Measurements from ENCODE around the gene SLC12A7. TPM values are rescaled to one million over a fixed set of nuclear protein-coding genes. Genes with fewer than 3 reads are reported as not detected.

Gene SLC12A7
- total RNA-seq, 1 experiment from 2014 or later = 28.1 TPM

DNA sequence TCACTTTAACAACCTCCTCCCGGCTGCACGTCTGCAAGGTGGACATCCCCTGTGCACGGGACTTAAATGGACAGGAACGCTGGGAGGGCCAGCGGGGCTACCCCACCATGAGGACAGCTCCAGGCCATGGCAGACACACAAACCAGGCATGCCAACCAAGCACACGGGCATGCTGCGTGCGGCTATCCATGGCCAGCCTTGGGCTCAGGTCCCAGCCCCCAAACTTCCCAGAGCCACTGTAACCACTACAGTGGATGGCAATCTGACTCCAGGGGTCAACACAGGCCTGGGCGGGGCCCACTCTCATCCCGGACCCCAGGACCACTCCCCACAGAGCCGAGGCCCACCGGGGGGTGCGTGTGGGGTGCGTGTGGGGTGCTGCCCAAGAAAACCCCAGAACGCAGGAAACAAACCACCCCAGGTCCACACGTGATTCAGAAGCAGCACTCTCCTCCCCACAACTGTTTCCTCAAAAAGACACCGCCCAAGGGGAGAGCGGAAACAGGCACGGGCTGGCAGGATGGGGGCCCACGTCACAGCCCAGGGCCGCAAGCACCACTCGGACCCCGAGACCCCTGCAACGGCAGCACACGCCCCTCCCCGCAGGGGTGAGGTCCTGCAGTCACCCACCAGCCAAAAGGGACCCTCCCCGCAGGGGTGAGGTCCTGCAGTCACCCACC, 7.4 kb downstream of the SLC12A7 start:
- H3K4me1 Mint-ChIP-seq = peaks cover 67% of the 10 kb centered on the region
- ChIA-PET POLR2A (no interaction called here), CTCF (no interaction called here)
- ATAC-seq (no peak), DNase-seq (ENCODE audit: low spot score) (no peak)
- H3K27me3 Mint-ChIP-seq (ENCODE audit: low read depth) = no peaks in the 10 kb centered on the region
- no peaks in the 10 kb centered on the region for H3K36me3 Mint-ChIP-seq
- no peak overlapping the region; the same call in 1 of the 2 replicates for H3K27ac Mint-ChIP-seq
- TF ChIP-seq NR1H2 (CRISPR knock-in tag; IDR thresholded peaks at IDR 0.05) (no peak), NR2C2 (CRISPR knock-in tag; IDR thresholded peaks at IDR 0.05) (no peak), FOXK1 (CRISPR knock-in tag; IDR thresholded peaks at IDR 0.05) (no peak), NFYB (CRISPR knock-in tag; conservative IDR thresholded peaks at IDR 0.05; ENCODE audit: low read depth) (no peak)
- no peak overlapping the region for H3K4me3 Mint-ChIP-seq
- H3K9me3 Mint-ChIP-seq = no peaks in the 10 kb centered on the region

DNA sequence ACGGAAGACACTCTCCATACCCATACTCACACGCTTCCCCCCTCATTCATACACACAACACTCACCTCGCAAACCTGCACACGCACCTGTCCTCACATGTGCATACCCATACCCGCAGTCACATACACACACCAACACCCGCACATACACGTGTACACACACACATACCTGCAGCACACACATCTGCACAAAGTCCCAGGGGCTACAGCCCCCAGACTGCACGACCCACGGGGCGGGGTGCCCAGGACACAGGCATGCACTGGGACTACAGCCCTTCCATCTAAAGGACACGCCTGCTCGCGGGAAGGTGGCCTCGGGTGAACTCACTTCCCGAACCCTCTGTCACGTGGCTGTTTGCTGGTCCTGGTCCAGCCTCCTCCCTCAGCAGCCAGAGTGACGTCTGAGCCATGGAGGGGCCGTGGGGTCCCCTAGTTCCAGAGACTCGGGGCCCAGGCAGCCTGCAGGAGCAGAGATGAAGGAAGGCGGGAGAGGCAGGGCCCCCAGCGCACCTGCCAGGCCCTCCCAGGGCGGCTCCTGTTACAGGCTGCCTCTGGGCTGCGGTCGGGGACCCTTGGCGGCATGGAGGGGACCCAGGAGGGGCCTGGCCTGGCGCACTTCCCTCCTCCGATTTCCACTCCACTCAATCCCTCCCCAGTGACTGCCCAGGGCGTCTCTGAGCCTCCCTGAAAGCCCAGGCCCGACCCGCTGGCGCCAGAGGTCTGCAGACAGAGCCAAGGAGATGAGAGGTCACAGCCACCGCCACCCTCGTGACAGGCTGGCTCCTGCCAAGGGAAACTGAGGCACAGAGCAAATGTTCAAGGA, 8.1 kb downstream of the SLC12A7 start:
- ATAC-seq = no peak
- H3K9me3 Mint-ChIP-seq = no peaks in the 10 kb centered on the region
- no peak overlapping the region for H3K4me3 Mint-ChIP-seq
- POLR2A ChIA-PET = no interaction called here
- CTCF ChIA-PET = no interaction called here
- TF ChIP-seq, protein P1, sequence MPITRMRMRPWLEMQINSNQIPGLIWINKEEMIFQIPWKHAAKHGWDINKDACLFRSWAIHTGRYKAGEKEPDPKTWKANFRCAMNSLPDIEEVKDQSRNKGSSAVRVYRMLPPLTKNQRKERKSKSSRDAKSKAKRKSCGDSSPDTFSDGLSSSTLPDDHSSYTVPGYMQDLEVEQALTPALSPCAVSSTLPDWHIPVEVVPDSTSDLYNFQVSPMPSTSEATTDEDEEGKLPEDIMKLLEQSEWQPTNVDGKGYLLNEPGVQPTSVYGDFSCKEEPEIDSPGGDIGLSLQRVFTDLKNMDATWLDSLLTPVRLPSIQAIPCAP (CRISPR knock-in tag; IDR thresholded peaks at IDR 0.05) = no peak
- TF ChIP-seq, protein P2, sequence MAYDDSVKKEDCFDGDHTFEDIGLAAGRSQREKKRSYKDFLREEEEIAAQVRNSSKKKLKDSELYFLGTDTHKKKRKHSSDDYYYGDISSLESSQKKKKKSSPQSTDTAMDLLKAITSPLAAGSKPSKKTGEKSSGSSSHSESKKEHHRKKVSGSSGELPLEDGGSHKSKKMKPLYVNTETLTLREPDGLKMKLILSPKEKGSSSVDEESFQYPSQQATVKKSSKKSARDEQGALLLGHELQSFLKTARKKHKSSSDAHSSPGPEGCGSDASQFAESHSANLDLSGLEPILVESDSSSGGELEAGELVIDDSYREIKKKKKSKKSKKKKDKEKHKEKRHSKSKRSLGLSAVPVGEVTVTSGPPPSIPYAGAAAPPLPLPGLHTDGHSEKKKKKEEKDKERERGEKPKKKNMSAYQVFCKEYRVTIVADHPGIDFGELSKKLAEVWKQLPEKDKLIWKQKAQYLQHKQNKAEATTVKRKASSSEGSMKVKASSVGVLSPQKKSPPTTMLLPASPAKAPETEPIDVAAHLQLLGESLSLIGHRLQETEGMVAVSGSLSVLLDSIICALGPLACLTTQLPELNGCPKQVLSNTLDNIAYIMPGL (CRISPR knock-in tag; IDR thresholded peaks at IDR 0.05) = no peak
- no peak for TF ChIP-seq ZNF423 (CRISPR knock-in tag; IDR thresholded peaks at IDR 0.05)
- TF ChIP-seq NR1H2 (CRISPR knock-in tag; IDR thresholded peaks at IDR 0.05) = no peak
- no peak for TF ChIP-seq FOXJ3 (CRISPR knock-in tag; IDR thresholded peaks at IDR 0.05; ENCODE audit: borderline replicate concordance)
- no peak for TF ChIP-seq ZNF671 (CRISPR knock-in tag; IDR thresholded peaks at IDR 0.05)
- TF ChIP-seq, protein P3, sequence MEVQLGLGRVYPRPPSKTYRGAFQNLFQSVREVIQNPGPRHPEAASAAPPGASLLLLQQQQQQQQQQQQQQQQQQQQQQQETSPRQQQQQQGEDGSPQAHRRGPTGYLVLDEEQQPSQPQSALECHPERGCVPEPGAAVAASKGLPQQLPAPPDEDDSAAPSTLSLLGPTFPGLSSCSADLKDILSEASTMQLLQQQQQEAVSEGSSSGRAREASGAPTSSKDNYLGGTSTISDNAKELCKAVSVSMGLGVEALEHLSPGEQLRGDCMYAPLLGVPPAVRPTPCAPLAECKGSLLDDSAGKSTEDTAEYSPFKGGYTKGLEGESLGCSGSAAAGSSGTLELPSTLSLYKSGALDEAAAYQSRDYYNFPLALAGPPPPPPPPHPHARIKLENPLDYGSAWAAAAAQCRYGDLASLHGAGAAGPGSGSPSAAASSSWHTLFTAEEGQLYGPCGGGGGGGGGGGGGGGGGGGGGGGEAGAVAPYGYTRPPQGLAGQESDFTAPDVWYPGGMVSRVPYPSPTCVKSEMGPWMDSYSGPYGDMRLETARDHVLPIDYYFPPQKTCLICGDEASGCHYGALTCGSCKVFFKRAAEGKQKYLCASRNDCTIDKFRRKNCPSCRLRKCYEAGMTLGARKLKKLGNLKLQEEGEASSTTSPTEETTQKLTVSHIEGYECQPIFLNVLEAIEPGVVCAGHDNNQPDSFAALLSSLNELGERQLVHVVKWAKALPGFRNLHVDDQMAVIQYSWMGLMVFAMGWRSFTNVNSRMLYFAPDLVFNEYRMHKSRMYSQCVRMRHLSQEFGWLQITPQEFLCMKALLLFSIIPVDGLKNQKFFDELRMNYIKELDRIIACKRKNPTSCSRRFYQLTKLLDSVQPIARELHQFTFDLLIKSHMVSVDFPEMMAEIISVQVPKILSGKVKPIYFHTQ (CRISPR knock-in tag; IDR thresholded peaks at IDR 0.05) = no peak
- no peak for TF ChIP-seq NFATC4 (CRISPR knock-in tag; IDR thresholded peaks at IDR 0.05)
- TF ChIP-seq ZNF317 (CRISPR knock-in tag; IDR thresholded peaks at IDR 0.05; ENCODE audit: borderline replicate concordance, low read depth) = no peak
- TF ChIP-seq ETV6 (CRISPR knock-in tag; IDR thresholded peaks at IDR 0.05) = no peak
- TF ChIP-seq, protein P4, sequence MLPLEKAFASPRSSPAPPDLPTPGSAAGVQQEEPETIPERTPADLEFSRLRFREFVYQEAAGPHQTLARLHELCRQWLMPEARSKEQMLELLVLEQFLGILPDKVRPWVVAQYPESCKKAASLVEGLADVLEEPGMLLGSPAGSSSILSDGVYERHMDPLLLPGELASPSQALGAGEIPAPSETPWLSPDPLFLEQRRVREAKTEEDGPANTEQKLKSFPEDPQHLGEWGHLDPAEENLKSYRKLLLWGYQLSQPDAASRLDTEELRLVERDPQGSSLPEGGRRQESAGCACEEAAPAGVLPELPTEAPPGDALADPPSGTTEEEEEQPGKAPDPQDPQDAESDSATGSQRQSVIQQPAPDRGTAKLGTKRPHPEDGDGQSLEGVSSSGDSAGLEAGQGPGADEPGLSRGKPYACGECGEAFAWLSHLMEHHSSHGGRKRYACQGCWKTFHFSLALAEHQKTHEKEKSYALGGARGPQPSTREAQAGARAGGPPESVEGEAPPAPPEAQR (CRISPR knock-in tag; IDR thresholded peaks at IDR 0.05) = no peak
- no peak for TF ChIP-seq GABPB1 (CRISPR knock-in tag; IDR thresholded peaks at IDR 0.05)
- TF ChIP-seq, protein P5, sequence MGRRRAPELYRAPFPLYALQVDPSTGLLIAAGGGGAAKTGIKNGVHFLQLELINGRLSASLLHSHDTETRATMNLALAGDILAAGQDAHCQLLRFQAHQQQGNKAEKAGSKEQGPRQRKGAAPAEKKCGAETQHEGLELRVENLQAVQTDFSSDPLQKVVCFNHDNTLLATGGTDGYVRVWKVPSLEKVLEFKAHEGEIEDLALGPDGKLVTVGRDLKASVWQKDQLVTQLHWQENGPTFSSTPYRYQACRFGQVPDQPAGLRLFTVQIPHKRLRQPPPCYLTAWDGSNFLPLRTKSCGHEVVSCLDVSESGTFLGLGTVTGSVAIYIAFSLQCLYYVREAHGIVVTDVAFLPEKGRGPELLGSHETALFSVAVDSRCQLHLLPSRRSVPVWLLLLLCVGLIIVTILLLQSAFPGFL (CRISPR knock-in tag; IDR thresholded peaks at IDR 0.05; ENCODE audit: borderline replicate concordance) = no peak
- TF ChIP-seq SP1 (CRISPR knock-in tag; conservative IDR thresholded peaks at IDR 0.05) = no peak
- TF ChIP-seq NFYB (CRISPR knock-in tag; conservative IDR thresholded peaks at IDR 0.05; ENCODE audit: low read depth) = no peak
- TF ChIP-seq GRHL2 (CRISPR knock-in tag; IDR thresholded peaks at IDR 0.05; ENCODE audit: insufficient replicate concordance, severe bottlenecking) = no peak
- TF ChIP-seq TEAD4 (CRISPR knock-in tag; IDR thresholded peaks at IDR 0.05) = no peak
- TF ChIP-seq FOXP1 (CRISPR knock-in tag; IDR thresholded peaks at IDR 0.05; ENCODE audit: borderline replicate concordance) = no peak
- no peak for TF ChIP-seq GTF2I (CRISPR knock-in tag; conservative IDR thresholded peaks at IDR 0.05)
- H3K36me3 Mint-ChIP-seq = no peaks in the 10 kb centered on the region
- H3K4me1 Mint-ChIP-seq = peaks cover 69% of the 10 kb centered on the region
- no peaks in the 10 kb centered on the region for H3K27me3 Mint-ChIP-seq (ENCODE audit: low read depth)
- peak overlapping the region; percentile 54 for H3K27ac Mint-ChIP-seq
- no peak for DNase-seq (ENCODE audit: low spot score)
